Measurements from ENCODE around the gene ARHGAP11B.
"Not testable (repeated sequence)": the region's sequence is repeated elsewhere in the genome, so short reads cannot be mapped to it uniquely, and the experiment has no call there.

Gene ARHGAP11B

GRCh38 chr15:30661154-30661553 is 35.2 kb downstream of the ARHGAP11B start:
- H3K36me3 ChIP-seq (ENCODE audit: control insufficient read depth in 2 of 2, insufficient read depth in 2 of 2, low read length in 2 of 2); H3K9ac ChIP-seq (ENCODE audit: low read depth in 1 of 2, low read length in 2 of 2); H3K27ac ChIP-seq (ENCODE audit: low read depth in 2 of 2, low read length in 2 of 2); H3K4me3 ChIP-seq (ENCODE audit: low read length in 2 of 2); H3K9me3 ChIP-seq (ENCODE audit: control insufficient read depth in 2 of 2, low read length in 2 of 2); H3K4me1 ChIP-seq (ENCODE audit: control insufficient read depth in 2 of 2, insufficient read depth in 2 of 2, low read length in 2 of 2); H3K27me3 ChIP-seq (ENCODE audit: control insufficient read depth in 2 of 2, insufficient read depth in 2 of 2, low read length in 2 of 2): not testable (repeated sequence)

GRCh38 chr15:30669621-30670020 is 43.7 kb downstream of the ARHGAP11B start:
- not testable (repeated sequence) for H3K9me3 ChIP-seq (ENCODE audit: control insufficient read depth in 2 of 2, low read length in 2 of 2); H3K36me3 ChIP-seq (ENCODE audit: control insufficient read depth in 2 of 2, insufficient read depth in 2 of 2, low read length in 2 of 2); H3K4me3 ChIP-seq (ENCODE audit: low read length in 2 of 2); H3K27ac ChIP-seq (ENCODE audit: low read depth in 2 of 2, low read length in 2 of 2); H3K27me3 ChIP-seq (ENCODE audit: control insufficient read depth in 2 of 2, insufficient read depth in 2 of 2, low read length in 2 of 2); H3K9ac ChIP-seq (ENCODE audit: low read depth in 1 of 2, low read length in 2 of 2); H3K4me1 ChIP-seq (ENCODE audit: control insufficient read depth in 2 of 2, insufficient read depth in 2 of 2, low read length in 2 of 2)

DNA sequence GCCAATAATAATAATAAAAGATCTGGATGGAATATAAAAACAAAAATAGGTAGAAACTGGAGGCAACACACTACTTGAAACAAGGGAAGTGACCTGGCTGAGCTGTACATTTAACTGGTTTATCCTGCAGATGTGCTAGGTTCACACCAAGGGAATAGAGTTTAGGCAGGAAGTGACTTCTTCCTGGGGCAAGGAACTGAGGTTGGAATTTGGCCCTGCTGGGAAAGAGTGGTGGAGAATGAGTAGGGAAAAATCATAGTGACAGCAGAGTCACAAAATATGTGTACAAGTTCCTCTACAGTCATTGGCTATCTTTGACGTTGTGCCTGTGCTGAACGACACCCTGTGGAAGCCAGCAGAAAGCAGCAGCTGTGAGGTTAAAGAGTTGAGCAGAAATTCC is 44.1 kb downstream of the ARHGAP11B start:
- H3K9me3 ChIP-seq (ENCODE audit: control insufficient read depth in 2 of 2, low read length in 2 of 2) = no peaks in the 10 kb centered on the region
- no peak overlapping the region for H3K9ac ChIP-seq (ENCODE audit: low read depth in 1 of 2, low read length in 2 of 2)
- H3K4me3 ChIP-seq (ENCODE audit: low read length in 2 of 2) = no peak overlapping the region
- H3K27ac ChIP-seq (ENCODE audit: low read depth in 2 of 2, low read length in 2 of 2) = no peak overlapping the region
- no peaks in the 10 kb centered on the region for H3K4me1 ChIP-seq (ENCODE audit: control insufficient read depth in 2 of 2, insufficient read depth in 2 of 2, low read length in 2 of 2)
- H3K27me3 ChIP-seq (ENCODE audit: control insufficient read depth in 2 of 2, insufficient read depth in 2 of 2, low read length in 2 of 2) = no peaks in the 10 kb centered on the region
- peaks cover 0 to 2% of the 10 kb centered on the region in 2 donors for H3K36me3 ChIP-seq (ENCODE audit: control insufficient read depth in 2 of 2, insufficient read depth in 2 of 2, low read length in 2 of 2)

GRCh38 chr15:30671309-30671708 is 45.4 kb downstream of the ARHGAP11B start:
- H3K4me3 ChIP-seq (ENCODE audit: low read length in 2 of 2) = no peak overlapping the region
- no peaks in the 10 kb centered on the region for H3K9me3 ChIP-seq (ENCODE audit: control insufficient read depth in 2 of 2, low read length in 2 of 2)
- H3K4me1 ChIP-seq (ENCODE audit: control insufficient read depth in 2 of 2, insufficient read depth in 2 of 2, low read length in 2 of 2) = no peaks in the 10 kb centered on the region
- H3K9ac ChIP-seq (ENCODE audit: low read depth in 1 of 2, low read length in 2 of 2) = no peak overlapping the region
- H3K36me3 ChIP-seq (ENCODE audit: control insufficient read depth in 2 of 2, insufficient read depth in 2 of 2, low read length in 2 of 2) = peaks cover 0 to 2% of the 10 kb centered on the region in 2 donors
- no peak overlapping the region for H3K27ac ChIP-seq (ENCODE audit: low read depth in 2 of 2, low read length in 2 of 2)
- H3K27me3 ChIP-seq (ENCODE audit: control insufficient read depth in 2 of 2, insufficient read depth in 2 of 2, low read length in 2 of 2) = no peaks in the 10 kb centered on the region

DNA sequence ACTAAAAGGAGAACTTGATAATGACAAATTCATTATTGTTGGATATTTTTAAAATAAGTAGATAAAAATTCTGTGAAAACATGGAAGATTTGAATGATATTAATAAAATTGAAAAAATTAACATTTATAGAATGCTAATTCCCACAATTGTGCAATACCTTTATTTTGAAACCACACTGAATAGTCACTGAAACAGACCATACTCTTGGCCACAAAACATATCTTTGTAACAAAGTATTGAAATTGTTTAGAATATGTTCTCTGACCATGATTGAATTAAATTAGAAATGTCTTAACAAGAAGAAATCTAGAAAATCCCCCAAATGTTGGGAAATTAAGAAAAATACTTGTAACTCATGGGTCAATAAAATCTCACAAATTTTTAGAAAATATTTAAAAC is 49.2 kb downstream of the ARHGAP11B start:
- no peaks in the 10 kb centered on the region for H3K36me3 ChIP-seq (ENCODE audit: control insufficient read depth in 2 of 2, insufficient read depth in 2 of 2, low read length in 2 of 2)
- H3K4me1 ChIP-seq (ENCODE audit: control insufficient read depth in 2 of 2, insufficient read depth in 2 of 2, low read length in 2 of 2) = no peaks in the 10 kb centered on the region
- no peaks in the 10 kb centered on the region for H3K27me3 ChIP-seq (ENCODE audit: control insufficient read depth in 2 of 2, insufficient read depth in 2 of 2, low read length in 2 of 2)
- no peaks in the 10 kb centered on the region for H3K9me3 ChIP-seq (ENCODE audit: control insufficient read depth in 2 of 2, low read length in 2 of 2)
- H3K9ac ChIP-seq (ENCODE audit: low read depth in 1 of 2, low read length in 2 of 2) = no peak overlapping the region
- H3K27ac ChIP-seq (ENCODE audit: low read depth in 2 of 2, low read length in 2 of 2) = no peak overlapping the region
- H3K4me3 ChIP-seq (ENCODE audit: low read length in 2 of 2) = no peak overlapping the region

GRCh38 chr15:30675891-30676290 is 50.0 kb downstream of the ARHGAP11B start:
- not testable (repeated sequence) for H3K9me3 ChIP-seq (ENCODE audit: control insufficient read depth in 2 of 2, low read length in 2 of 2); H3K9ac ChIP-seq (ENCODE audit: low read depth in 1 of 2, low read length in 2 of 2); H3K36me3 ChIP-seq (ENCODE audit: control insufficient read depth in 2 of 2, insufficient read depth in 2 of 2, low read length in 2 of 2); H3K27me3 ChIP-seq (ENCODE audit: control insufficient read depth in 2 of 2, insufficient read depth in 2 of 2, low read length in 2 of 2); H3K4me3 ChIP-seq (ENCODE audit: low read length in 2 of 2); H3K27ac ChIP-seq (ENCODE audit: low read depth in 2 of 2, low read length in 2 of 2); H3K4me1 ChIP-seq (ENCODE audit: control insufficient read depth in 2 of 2, insufficient read depth in 2 of 2, low read length in 2 of 2)

DNA sequence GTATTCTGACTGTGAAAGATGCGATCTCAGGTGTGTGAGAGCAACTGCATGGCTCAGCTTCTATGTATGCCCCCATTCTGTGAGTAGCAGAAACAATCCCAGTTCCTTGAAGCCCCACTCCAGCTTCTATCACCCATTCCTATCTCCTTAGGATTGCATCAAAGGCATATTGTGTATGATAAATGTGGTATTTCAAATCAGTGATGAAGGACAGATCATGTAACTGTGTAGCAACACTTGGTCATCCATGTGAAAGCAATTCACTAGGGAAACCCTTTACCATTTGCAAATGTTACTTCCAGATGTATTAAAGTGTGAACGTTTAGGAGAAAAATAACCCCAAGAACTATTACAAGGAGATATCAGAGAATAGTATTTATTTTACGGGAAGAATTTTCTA is 55.1 kb downstream of the ARHGAP11B start:
- H3K36me3 ChIP-seq (ENCODE audit: control insufficient read depth in 2 of 2, insufficient read depth in 2 of 2, low read length in 2 of 2); H3K9ac ChIP-seq (ENCODE audit: low read depth in 1 of 2, low read length in 2 of 2); H3K27me3 ChIP-seq (ENCODE audit: control insufficient read depth in 2 of 2, insufficient read depth in 2 of 2, low read length in 2 of 2); H3K4me3 ChIP-seq (ENCODE audit: low read length in 2 of 2); H3K4me1 ChIP-seq (ENCODE audit: control insufficient read depth in 2 of 2, insufficient read depth in 2 of 2, low read length in 2 of 2); H3K9me3 ChIP-seq (ENCODE audit: control insufficient read depth in 2 of 2, low read length in 2 of 2); H3K27ac ChIP-seq (ENCODE audit: low read depth in 2 of 2, low read length in 2 of 2): not testable (repeated sequence)

DNA sequence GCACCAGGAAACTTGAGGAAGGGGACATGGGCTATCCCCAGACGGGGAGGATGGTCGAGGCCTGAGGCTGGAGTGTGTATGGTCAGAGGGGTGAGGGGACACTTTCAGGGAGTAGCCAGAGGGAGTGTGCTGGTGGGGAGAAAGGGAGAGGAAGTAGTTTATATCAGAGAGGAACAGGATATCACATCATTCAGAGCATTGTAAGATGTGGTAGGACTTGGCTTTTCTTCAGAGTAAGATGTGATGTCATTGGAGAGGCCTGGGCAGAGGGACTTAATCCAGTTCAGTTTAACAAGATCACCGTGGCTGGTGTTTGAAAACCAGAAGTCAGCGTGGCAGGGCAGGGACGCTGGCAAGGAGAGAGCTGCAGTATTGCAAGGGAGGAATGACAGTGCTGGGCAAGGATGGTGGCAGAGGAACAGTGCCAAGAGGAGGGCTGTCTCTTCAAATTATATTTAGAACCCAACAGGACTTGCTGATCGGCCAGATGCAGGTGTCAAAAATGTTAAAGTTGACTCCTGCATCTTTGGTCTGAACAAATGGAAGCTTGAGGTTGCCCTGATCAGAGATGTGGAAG is 59.9 kb downstream of the ARHGAP11B start:
- H3K9me3 ChIP-seq (ENCODE audit: control insufficient read depth in 2 of 2, low read length in 2 of 2) = not testable (repeated sequence)

DNA sequence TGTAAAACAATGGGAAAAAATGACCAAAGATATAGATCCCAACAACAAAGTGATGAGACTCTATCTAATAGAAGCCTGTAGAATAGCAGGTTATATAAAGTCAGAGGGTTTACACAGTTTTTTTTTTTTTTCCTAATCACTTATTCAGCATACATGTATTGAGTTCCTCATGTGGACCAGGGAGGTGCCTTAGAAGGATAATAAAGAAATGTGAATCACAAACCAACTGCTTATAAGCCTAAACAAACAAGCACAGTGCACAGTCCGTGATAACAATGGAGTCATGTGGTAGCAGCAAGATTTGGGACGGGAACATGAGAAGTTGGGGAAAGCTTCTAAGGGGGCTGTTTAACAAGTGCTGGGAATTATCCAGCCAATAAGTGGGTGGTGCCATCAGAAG is 60.7 kb downstream of the ARHGAP11B start:
- not testable (repeated sequence) for H3K27me3 ChIP-seq (ENCODE audit: control insufficient read depth in 2 of 2, insufficient read depth in 2 of 2, low read length in 2 of 2); H3K9ac ChIP-seq (ENCODE audit: low read depth in 1 of 2, low read length in 2 of 2); H3K9me3 ChIP-seq (ENCODE audit: control insufficient read depth in 2 of 2, low read length in 2 of 2); H3K4me1 ChIP-seq (ENCODE audit: control insufficient read depth in 2 of 2, insufficient read depth in 2 of 2, low read length in 2 of 2); H3K36me3 ChIP-seq (ENCODE audit: control insufficient read depth in 2 of 2, insufficient read depth in 2 of 2, low read length in 2 of 2); H3K4me3 ChIP-seq (ENCODE audit: low read length in 2 of 2); H3K27ac ChIP-seq (ENCODE audit: low read depth in 2 of 2, low read length in 2 of 2)

More for the DNA sequence above, 59.9 kb downstream of the ARHGAP11B start:
- not testable (repeated sequence) for H3K36me3 ChIP-seq (ENCODE audit: control insufficient read depth in 2 of 2, insufficient read depth in 2 of 2, low read length in 2 of 2); H3K4me3 ChIP-seq (ENCODE audit: low read length in 2 of 2); H3K27me3 ChIP-seq (ENCODE audit: control insufficient read depth in 2 of 2, insufficient read depth in 2 of 2, low read length in 2 of 2); H3K9ac ChIP-seq (ENCODE audit: low read depth in 1 of 2, low read length in 2 of 2); H3K4me1 ChIP-seq (ENCODE audit: control insufficient read depth in 2 of 2, insufficient read depth in 2 of 2, low read length in 2 of 2); H3K27ac ChIP-seq (ENCODE audit: low read depth in 2 of 2, low read length in 2 of 2)

All from mucosa of rectum (tissue), 2 donors.